AG09309 (cell line): ENCODE data around the gene HORMAD2.

Experiments
- DNase-seq: peaks from one replicate; pipeline ENCODE4 v3.0.0-alpha.2; 2010; ENCODE audit warnings: low read depth
- H3K4me3 ChIP-seq: 2 replicates; pipeline ENCODE4 v1.5.1; 2011; ENCODE audit warnings: mild to moderate bottlenecking, low read depth, low read length, moderate library complexity; ENCODE audit not compliant: control insufficient read depth
- TF ChIP-seq, protein P1 (sequence below): IDR thresholded peaks from 2 replicates; pipeline ENCODE4 v1.5.1; 2011; ENCODE audit warnings: mild to moderate bottlenecking, low read depth, low read length, inconsistent platforms; ENCODE audit not compliant: insufficient read depth, control insufficient read depth; ENCODE audit errors: missing control alignments

HORMAD2 gene

GRCh38 chr22:30220338-30221012, 140.2 kb downstream of the HORMAD2 start:
- H3K4me3 ChIP-seq = no peak overlapping the region
- DNase-seq = no peak
- TF ChIP-seq, protein P1, sequence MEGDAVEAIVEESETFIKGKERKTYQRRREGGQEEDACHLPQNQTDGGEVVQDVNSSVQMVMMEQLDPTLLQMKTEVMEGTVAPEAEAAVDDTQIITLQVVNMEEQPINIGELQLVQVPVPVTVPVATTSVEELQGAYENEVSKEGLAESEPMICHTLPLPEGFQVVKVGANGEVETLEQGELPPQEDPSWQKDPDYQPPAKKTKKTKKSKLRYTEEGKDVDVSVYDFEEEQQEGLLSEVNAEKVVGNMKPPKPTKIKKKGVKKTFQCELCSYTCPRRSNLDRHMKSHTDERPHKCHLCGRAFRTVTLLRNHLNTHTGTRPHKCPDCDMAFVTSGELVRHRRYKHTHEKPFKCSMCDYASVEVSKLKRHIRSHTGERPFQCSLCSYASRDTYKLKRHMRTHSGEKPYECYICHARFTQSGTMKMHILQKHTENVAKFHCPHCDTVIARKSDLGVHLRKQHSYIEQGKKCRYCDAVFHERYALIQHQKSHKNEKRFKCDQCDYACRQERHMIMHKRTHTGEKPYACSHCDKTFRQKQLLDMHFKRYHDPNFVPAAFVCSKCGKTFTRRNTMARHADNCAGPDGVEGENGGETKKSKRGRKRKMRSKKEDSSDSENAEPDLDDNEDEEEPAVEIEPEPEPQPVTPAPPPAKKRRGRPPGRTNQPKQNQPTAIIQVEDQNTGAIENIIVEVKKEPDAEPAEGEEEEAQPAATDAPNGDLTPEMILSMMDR = no peak

DNA sequence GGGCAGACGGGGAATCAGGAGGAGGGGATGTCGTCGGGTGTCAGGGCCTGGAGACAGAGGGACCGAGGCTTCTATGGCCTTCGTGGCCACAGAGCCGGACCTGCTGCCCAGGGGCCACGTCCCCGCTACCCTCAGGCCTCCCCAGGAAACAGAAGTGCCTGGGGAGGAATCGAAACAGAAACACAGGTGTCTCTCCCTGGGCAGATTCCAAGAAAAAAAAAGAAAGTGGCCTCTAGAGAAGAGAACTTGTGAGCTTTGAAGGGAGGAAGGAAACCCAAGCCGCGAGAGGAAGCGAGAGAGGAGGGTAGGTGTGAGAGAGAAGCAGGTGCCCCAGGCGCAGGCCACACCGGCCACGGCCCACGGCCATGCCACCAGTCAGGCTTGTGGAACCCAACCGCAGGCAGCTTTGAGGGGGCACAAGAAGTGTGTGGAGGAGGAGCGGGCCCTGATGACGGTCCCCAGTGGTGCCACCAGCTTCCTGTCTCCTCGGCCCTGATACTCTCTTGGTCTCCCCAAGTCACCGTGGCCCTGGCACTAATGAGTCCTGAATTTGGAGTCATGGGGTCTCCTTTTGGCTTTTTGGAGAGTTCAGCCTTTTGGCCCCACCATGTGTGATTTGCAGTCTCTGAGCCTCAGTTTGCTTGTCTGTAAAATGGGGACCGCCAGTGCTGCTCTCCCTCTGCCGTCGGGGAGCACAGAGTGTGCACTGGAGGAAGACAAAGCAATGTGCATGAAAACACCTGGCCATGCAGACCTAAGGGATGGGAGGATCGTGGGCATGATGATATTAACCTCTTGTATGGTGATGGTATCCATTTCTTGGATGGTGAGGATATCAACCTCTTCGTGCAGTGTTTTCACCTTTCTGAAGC, 141.1 kb downstream of the HORMAD2 start:
- H3K4me3 ChIP-seq = no peak overlapping the region
- DNase-seq = no peak
- TF ChIP-seq, protein P1 = no peak

- no peak for DNase-seq
- TF ChIP-seq, protein P1 = no peak
- H3K4me3 ChIP-seq = no peak overlapping the region
Observed at GRCh38 chr22:30222321-30222720, 142.1 kb downstream of the HORMAD2 start.

GRCh38 chr22:30223303-30223702, 143.0 kb downstream of the HORMAD2 start:
- H3K4me3 ChIP-seq = no peak overlapping the region
- DNase-seq = no peak
- TF ChIP-seq, protein P1 = no peak

- no peak for DNase-seq
- TF ChIP-seq, protein P1 = no peak
- no peak overlapping the region for H3K4me3 ChIP-seq
Observed at GRCh38 chr22:30224161-30224857, 144.0 kb downstream of the HORMAD2 start.

DNA sequence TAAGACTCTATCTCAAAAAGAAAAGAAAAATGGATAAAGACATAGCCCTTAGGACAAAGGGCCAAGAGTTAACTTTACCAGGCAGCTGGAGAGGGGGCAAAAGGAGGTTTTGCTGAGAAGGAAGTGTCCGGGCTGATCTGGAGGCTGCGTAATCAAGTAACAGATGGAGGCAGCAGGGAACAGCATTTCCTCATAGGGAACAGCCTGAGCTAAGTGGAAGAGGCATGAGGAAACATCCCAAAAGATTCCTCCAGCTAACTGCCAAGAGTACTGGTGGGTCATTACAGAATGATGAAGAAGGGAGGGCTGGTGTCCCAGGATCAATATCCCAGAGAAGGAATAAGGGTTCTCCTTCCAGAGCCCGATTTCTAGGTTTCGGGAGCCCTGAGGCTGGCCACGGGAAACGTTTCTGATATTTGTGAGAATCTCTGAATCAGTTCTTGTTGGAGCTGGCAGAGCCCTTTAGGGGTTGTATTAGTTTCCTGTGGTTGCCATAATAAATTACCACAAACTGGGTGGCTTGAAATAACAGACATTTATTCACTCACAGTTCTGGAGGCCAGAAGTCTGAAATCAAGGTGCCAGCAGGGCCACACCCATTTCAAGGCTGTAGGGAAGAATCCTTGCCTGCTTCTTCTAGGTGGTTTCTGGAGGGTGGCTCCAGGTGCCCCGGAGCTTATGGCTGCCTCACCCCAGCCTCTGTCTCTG, 145.1 kb downstream of the HORMAD2 start:
- TF ChIP-seq, protein P1 = no peak
- DNase-seq = no peak
- H3K4me3 ChIP-seq = no peak overlapping the region
